ENCODE data around the gene BRSK1.

BRSK1 gene

DNA sequence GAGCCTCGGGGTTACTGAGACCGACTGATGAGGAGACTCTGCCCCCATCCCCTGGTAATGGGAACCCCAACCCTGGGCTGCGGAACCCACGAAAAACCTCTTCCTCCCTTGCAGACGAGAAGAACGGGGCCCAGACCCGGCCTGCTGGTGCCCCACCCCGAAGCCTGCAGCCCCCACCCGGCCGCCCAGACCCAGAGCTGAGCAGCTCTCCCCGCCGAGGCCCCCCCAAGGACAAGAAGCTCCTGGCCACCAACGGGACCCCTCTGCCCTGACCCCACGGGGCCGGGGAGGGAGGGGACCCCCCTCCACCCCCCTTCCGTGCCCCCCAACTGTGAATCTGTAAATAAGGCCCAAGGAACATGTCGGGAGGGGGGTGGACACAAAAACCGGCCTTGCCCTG is 28.0 kb downstream of the BRSK1 start:
- TF ChIP-seq GATA3 (IDR thresholded peaks at IDR 0.05; ENCODE audit: low read depth, low read length) (no peak), GATA2 (IDR thresholded peaks at IDR 0.05; ENCODE audit: low read depth, low read length) (no peak)

DNA sequence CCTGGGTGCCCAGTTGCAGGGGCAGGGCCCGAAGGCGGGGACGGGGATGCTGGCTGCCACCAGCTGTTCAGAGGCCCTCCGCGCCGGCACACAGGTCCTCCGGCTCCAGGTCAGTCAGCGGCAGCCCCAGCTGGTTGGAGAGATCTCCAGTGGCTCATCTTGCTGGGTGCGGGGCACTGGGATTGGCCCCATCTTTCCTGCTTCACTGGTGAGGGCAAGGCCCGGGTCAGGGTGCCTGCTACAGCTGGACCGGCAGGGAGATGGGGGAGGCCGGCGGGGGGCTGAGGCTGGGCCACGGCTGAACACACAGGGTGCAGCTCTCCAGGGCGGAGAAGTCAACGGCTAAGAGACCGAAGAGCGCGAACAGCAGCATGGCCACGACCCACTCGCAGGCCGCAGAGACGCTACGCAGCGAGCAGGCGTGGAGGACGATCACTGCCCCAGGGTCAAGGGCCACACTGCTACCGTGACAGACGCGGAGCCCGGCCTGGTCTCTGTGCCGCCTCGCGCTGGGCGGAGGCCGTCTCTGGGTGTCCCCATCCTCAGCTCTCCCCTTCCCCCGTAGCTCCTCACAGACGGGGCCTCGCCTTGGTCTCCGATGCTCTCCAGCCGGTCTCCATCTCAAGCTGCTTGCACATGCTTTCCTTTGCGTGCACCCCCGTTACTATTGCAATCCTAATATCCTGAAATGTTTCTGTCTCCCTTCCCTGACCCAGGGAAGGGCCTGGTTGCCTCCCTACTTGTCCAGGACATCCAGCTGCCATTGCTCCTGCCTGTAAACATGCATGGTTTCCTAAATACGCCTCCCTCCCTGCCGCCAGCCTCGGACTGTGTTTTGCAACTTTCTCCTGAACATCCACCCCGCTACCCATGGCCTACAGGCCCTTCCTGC is 29.1 kb downstream of the BRSK1 start:
- TF ChIP-seq GATA2 (IDR thresholded peaks at IDR 0.05; ENCODE audit: low read depth, low read length) = no peak
- TF ChIP-seq GATA3 (IDR thresholded peaks at IDR 0.05; ENCODE audit: low read depth, low read length) = no peak

DNA sequence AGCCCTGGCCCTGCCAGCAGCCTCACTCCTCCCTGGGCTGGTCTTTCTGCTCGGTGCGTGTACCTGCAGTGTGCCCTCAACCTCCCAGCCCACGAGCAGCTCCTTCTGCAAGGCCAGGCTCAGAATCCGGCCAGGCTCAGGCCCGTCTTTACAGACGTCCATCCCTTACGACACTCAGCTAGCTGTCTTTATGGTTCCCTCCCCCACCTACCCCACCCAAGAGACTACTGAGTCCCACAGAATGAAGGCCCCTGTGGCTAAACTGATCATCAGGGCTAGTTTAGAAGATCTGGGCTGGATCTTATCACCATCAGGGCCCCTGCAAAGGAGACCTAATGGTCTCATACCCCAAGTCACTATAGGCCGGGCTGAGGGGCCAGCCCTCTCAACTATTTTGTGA is 30.6 kb downstream of the BRSK1 start:
- no peak for TF ChIP-seq GATA2 (IDR thresholded peaks at IDR 0.05; ENCODE audit: low read depth, low read length)
- no peak for TF ChIP-seq GATA3 (IDR thresholded peaks at IDR 0.05; ENCODE audit: low read depth, low read length)

- no peak for TF ChIP-seq GATA2 (IDR thresholded peaks at IDR 0.05; ENCODE audit: low read depth, low read length)
- TF ChIP-seq GATA3 (IDR thresholded peaks at IDR 0.05; ENCODE audit: low read depth, low read length) = no peak
These were observed 32.2 kb downstream of the BRSK1 start for GRCh38 chr19:55315956-55316525.

GRCh38 chr19:55316646-55317045 is 32.8 kb downstream of the BRSK1 start:
- TF ChIP-seq GATA2 (IDR thresholded peaks at IDR 0.05; ENCODE audit: low read depth, low read length) (no peak), GATA3 (IDR thresholded peaks at IDR 0.05; ENCODE audit: low read depth, low read length) (no peak)

DNA sequence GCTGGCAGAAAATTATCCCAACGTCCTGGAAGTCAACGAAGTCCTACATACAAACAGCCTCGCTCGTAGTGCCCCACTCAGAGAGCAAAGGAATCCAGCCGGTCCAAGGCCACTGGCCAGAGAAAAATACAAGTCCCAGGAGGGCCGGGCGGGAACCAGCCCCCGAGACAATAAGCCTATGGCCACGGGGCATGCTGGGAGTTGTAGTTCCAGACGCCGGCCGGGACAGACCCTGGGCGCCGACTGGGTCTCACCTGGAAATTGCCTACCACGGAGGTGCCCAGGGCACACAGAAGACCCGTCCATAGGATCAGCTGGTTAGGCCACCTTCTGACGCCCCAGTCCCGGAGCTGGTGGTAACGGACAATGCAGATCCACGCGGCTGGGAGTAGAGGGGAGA is 36.0 kb downstream of the BRSK1 start:
- TF ChIP-seq GATA3 (IDR thresholded peaks at IDR 0.05; ENCODE audit: low read depth, low read length) = no peak
- no peak for TF ChIP-seq GATA2 (IDR thresholded peaks at IDR 0.05; ENCODE audit: low read depth, low read length)

GRCh38 chr19:55320844-55321419 is 37.1 kb downstream of the BRSK1 start:
- no peak for TF ChIP-seq GATA2 (IDR thresholded peaks at IDR 0.05; ENCODE audit: low read depth, low read length)
- no peak for TF ChIP-seq GATA3 (IDR thresholded peaks at IDR 0.05; ENCODE audit: low read depth, low read length)

GRCh38 chr19:55321466-55322137 is 37.8 kb downstream of the BRSK1 start:
- TF ChIP-seq GATA2 (IDR thresholded peaks at IDR 0.05; ENCODE audit: low read depth, low read length) = no peak
- TF ChIP-seq GATA3 (IDR thresholded peaks at IDR 0.05; ENCODE audit: low read depth, low read length) = no peak

- TF ChIP-seq GATA2 (IDR thresholded peaks at IDR 0.05; ENCODE audit: low read depth, low read length) (no peak), GATA3 (IDR thresholded peaks at IDR 0.05; ENCODE audit: low read depth, low read length) (no peak)
These were observed 38.5 kb downstream of the BRSK1 start for GRCh38 chr19:55322204-55322885.

DNA sequence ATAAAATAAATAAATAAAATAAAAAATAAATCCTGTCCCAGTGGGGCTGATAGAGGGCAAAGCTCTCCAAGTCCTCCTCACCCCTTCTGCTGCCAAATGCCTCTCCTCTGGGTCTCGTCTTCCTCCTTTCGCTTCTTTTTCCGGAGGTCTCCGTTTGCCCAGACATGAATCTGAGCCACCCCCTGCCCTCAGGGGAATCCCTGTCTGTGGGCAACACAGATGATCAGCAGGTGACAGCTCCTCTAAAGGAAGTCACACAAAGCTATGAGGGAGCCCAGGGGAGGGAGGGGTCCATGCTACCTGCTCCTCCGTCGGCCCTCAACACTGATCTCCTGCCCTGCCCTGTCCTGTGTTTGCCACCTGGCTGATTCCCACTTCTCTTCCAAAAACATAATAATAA is 40.9 kb downstream of the BRSK1 start:
- no peak for TF ChIP-seq GATA3 (IDR thresholded peaks at IDR 0.05; ENCODE audit: low read depth, low read length)
- no peak for TF ChIP-seq GATA2 (IDR thresholded peaks at IDR 0.05; ENCODE audit: low read depth, low read length)

- TF ChIP-seq GATA3 (IDR thresholded peaks at IDR 0.05; ENCODE audit: low read depth, low read length) (no peak), GATA2 (IDR thresholded peaks at IDR 0.05; ENCODE audit: low read depth, low read length) (no peak)
These were observed 41.4 kb downstream of the BRSK1 start, which contains the start of gene TMEM150B for GRCh38 chr19:55325172-55325571. TSS of gene TMEM150B (minus strand) at chr19:55325341. CDS start at chr19:55321036, 4,305 bp downstream.

- no peak for TF ChIP-seq GATA2 (IDR thresholded peaks at IDR 0.05; ENCODE audit: low read depth, low read length)
- TF ChIP-seq GATA3 (IDR thresholded peaks at IDR 0.05; ENCODE audit: low read depth, low read length) = no peak
These were observed 50.1 kb downstream of the BRSK1 start for GRCh38 chr19:55333870-55334269.

DNA sequence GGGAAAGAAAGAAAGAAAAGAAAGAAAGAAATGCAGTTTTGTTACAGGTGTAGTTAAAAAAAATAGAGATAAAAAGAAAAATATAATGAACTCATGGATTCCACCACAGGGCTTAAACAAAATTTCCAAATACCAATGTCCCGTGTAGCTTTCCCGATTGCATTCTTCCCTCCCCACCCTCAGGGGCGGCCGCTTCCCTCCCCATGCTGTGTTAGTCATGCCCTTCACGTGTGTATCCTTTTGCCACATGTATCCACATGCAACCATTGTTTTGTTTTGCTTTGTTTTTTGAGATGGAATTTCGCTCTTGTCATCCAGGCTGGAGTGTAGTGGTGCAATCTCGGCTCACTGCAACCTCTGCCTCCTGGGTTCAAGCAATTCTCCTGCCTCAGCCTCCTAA is 52.3 kb downstream of the BRSK1 start:
- no peak for TF ChIP-seq GATA2 (IDR thresholded peaks at IDR 0.05; ENCODE audit: low read depth, low read length)
- TF ChIP-seq GATA3 (IDR thresholded peaks at IDR 0.05; ENCODE audit: low read depth, low read length) = no peak
